Measurements from ENCODE around the gene RERE. TPM values are rescaled to one million over a fixed set of nuclear protein-coding genes. Genes with fewer than 3 reads are reported as not detected.
A peak's percentile ranks its signal among the peaks of the same experiment; 100 is the strongest.

The RERE gene
- total RNA-seq, 4 donors from 2014 or later, result 51.2 to 1,226 (median 253) TPM

DNA sequence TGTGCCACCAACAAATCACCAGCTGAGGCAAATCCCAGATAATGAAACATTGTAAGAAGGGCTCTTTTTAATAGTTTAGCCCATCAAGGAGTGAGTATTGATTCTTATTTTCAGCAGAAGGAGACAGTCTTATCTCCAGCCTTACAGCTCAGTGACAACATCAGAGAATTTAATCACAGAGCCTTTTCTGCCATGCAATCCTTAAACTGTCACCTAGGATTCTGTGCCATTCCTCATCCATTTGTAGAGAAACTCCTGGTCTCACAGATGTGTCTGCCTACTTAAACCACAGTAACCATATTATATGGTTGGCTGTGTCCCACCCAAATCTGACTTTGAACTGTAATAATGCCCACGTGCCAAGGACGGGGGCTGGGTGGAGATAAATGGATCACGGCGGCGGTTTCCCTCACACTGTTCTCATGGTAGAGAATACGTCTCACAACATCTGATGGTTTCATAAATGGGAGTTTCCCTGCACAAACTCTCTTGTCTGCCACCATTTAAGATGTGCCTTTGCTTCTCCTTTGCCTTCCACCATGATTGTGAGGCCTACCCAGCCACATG is 217.7 kb downstream of the RERE start:
- H3K9me3 ChIP-seq, result no peaks in the 10 kb centered on the region
- no peak for DNase-seq
- no peaks in the 10 kb centered on the region for H3K36me3 ChIP-seq
- H3K4me1 ChIP-seq, result no peaks in the 10 kb centered on the region
- intact Hi-C loops (cut with DNase I; ENCODE audit: low total_unique reads), result no loop called here
- H3K27ac ChIP-seq, result peak overlapping the region; percentile 76 to 85
- H3K27me3 ChIP-seq, result no peaks in the 10 kb centered on the region
- no peak for TF ChIP-seq POLR2A (IDR thresholded peaks at IDR 0.05)
- TF ChIP-seq, protein P1, sequence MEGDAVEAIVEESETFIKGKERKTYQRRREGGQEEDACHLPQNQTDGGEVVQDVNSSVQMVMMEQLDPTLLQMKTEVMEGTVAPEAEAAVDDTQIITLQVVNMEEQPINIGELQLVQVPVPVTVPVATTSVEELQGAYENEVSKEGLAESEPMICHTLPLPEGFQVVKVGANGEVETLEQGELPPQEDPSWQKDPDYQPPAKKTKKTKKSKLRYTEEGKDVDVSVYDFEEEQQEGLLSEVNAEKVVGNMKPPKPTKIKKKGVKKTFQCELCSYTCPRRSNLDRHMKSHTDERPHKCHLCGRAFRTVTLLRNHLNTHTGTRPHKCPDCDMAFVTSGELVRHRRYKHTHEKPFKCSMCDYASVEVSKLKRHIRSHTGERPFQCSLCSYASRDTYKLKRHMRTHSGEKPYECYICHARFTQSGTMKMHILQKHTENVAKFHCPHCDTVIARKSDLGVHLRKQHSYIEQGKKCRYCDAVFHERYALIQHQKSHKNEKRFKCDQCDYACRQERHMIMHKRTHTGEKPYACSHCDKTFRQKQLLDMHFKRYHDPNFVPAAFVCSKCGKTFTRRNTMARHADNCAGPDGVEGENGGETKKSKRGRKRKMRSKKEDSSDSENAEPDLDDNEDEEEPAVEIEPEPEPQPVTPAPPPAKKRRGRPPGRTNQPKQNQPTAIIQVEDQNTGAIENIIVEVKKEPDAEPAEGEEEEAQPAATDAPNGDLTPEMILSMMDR (IDR thresholded peaks at IDR 0.05), result no peak
- H3K4me3 ChIP-seq, result no peak overlapping the region

GRCh38 chr1:8598783-8599182 is 218.7 kb downstream of the RERE start:
- Histone ChIP-seq H3K9me3 (no peaks in the 10 kb centered on the region), H3K27me3 (no peaks in the 10 kb centered on the region), H3K4me3 (no peak overlapping the region), H3K27ac (peak overlapping the region; percentile 76 to 85), H3K36me3 (no peaks in the 10 kb centered on the region), H3K4me1 (no peaks in the 10 kb centered on the region)
- no peak for TF ChIP-seq POLR2A (IDR thresholded peaks at IDR 0.05)
- TF ChIP-seq, protein P1 (IDR thresholded peaks at IDR 0.05), result no peak
- intact Hi-C loops (cut with DNase I; ENCODE audit: low total_unique reads), result no loop called here
- peak in 1 of 2 donors; percentile 37 for DNase-seq

DNA sequence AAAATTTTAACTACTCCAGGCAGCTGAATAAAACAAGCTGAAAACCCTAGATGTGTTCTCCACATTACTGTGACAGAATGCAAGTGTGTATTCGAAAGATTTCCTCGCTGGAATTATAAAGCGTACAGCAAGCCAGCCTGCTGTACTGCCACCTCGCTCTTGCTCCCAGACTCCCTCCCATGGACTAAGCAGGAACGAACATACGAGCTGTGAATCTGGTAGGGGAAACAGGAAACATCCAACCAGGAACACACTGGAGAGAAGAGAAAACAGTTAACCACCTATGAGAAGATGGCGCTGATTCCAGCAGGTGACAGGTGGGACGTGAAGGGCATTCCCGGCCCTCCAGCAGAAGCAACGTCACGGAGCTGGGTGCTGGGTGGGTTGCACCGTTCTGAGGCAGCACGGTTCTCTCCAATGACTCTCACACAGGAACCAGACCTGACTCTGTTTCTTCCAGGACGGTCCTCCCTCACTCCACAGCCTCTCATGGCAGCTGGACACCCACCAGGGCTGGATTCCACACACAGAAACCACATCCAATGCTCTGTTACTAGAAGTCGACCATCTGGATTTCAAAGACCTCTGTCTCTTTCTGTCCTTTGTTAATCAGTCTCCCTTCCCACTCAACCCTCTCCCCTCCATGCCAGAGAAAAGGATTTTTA is 219.2 kb downstream of the RERE start:
- no peaks in the 10 kb centered on the region for H3K9me3 ChIP-seq
- no peaks in the 10 kb centered on the region for H3K36me3 ChIP-seq
- TF ChIP-seq POLR2A (IDR thresholded peaks at IDR 0.05), result no peak
- TF ChIP-seq, protein P1 (IDR thresholded peaks at IDR 0.05), result peak; percentile 38 to 65 (median 58)
- no peak overlapping the region for H3K4me3 ChIP-seq
- peak; percentile 47 to 59 for DNase-seq
- no peaks in the 10 kb centered on the region for H3K27me3 ChIP-seq
- peak overlapping the region; percentile 76 to 85 for H3K27ac ChIP-seq
- intact Hi-C loops (cut with DNase I; ENCODE audit: low total_unique reads), result no loop called here
- H3K4me1 ChIP-seq, result no peaks in the 10 kb centered on the region

GRCh38 chr1:8597455-8597854 is 220.0 kb downstream of the RERE start:
- DNase-seq, result no peak
- no peak overlapping the region for H3K4me3 ChIP-seq
- TF ChIP-seq POLR2A (IDR thresholded peaks at IDR 0.05), result no peak
- TF ChIP-seq, protein P1 (IDR thresholded peaks at IDR 0.05), result no peak
- intact Hi-C loops (cut with DNase I; ENCODE audit: low total_unique reads), result no loop called here
- H3K27me3 ChIP-seq, result no peaks in the 10 kb centered on the region
- no peaks in the 10 kb centered on the region for H3K9me3 ChIP-seq
- H3K27ac ChIP-seq, result peak overlapping the region; percentile 76 to 85
- H3K4me1 ChIP-seq, result no peaks in the 10 kb centered on the region
- H3K36me3 ChIP-seq, result no peaks in the 10 kb centered on the region

DNA sequence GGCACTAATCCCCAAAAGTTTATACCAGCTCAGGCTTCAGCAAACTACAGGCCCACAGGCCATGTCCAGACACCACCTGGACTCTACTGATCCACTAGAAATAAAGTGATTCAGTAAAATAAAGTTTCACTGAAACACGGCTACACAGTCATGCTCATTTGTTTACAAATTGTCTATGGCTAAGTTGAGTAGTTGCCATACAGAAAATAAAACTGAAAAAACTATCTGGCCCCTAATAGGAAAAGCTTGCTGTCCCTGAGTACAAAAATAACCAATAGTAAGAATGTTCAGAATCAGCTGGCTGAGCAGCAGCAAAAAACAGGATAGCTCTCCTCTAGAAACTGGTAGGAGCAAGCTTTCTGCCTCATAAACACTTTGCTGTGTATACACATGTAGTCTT is 221.5 kb downstream of the RERE start:
- no peaks in the 10 kb centered on the region for H3K36me3 ChIP-seq
- DNase-seq, result no peak
- TF ChIP-seq, protein P1 (IDR thresholded peaks at IDR 0.05), result no peak
- no peak for TF ChIP-seq POLR2A (IDR thresholded peaks at IDR 0.05)
- H3K4me1 ChIP-seq, result no peaks in the 10 kb centered on the region
- H3K27ac ChIP-seq, result peak overlapping the region; percentile 76 to 85
- H3K9me3 ChIP-seq, result no peaks in the 10 kb centered on the region
- H3K4me3 ChIP-seq, result no peak overlapping the region
- intact Hi-C loops (cut with DNase I; ENCODE audit: low total_unique reads), result no loop called here
- no peaks in the 10 kb centered on the region for H3K27me3 ChIP-seq

Data from uterus (tissue), 4 donors.